Liver (tissue), 9 donors: Measurements from ENCODE around the gene CECR2. TPM values are rescaled to one million over a fixed set of nuclear protein-coding genes. Genes with fewer than 3 reads are reported as not detected.
A peak's percentile ranks its signal among the peaks of the same experiment; 100 is the strongest.

Source experiments
- DNase-seq: peaks from one replicate; pipeline ENCODE4 v3.0.0-alpha.2; 2017; ENCODE audit warnings: low spot score
- H3K27ac ChIP-seq, 2 donors: one replicate each; pipeline ENCODE4 v1.7.0; 2013; ENCODE audit warnings: inconsistent platforms in 2 of 2, low read length in 2 of 2, control low read depth in 1 of 2, low read depth in 1 of 2, mild to moderate bottlenecking in 1 of 2
- H3K27me3 ChIP-seq, 4 donors: one replicate each; pipeline versions ENCODE4 v1.6.1 to v1.7.0; 2013; ENCODE audit warnings: low read length in 3 of 4, inconsistent platforms in 1 of 4, mild to moderate bottlenecking in 1 of 4, moderate library complexity in 1 of 4; ENCODE audit not compliant: control insufficient read depth in 4 of 4, insufficient read depth in 4 of 4
- H3K36me3 ChIP-seq, 4 donors: one replicate each; pipeline versions ENCODE4 v1.6.1 to v1.7.0; 2013; ENCODE audit warnings: low read length in 3 of 4, mild to moderate bottlenecking in 3 of 4, low read depth in 1 of 4, moderate library complexity in 1 of 4; ENCODE audit not compliant: control insufficient read depth in 4 of 4, insufficient read depth in 3 of 4
- H3K4me1 ChIP-seq, 4 donors: one replicate each; pipeline versions ENCODE4 v1.6.1 to v1.7.0; 2013; ENCODE audit warnings: low read length in 3 of 4, mild to moderate bottlenecking in 3 of 4, moderate library complexity in 1 of 4; ENCODE audit not compliant: control insufficient read depth in 4 of 4, insufficient read depth in 4 of 4
- H3K4me3 ChIP-seq, 3 donors: one replicate each; pipeline versions ENCODE4 v1.6.1 to v1.7.0; 2013; ENCODE audit warnings: low read length in 3 of 3, control low read depth in 1 of 3, low read depth in 1 of 3, mild to moderate bottlenecking in 1 of 3
- H3K9ac ChIP-seq, 2 donors: one replicate each; pipeline ENCODE4 v1.7.0; 2013; ENCODE audit warnings: low read length in 2 of 2, mild to moderate bottlenecking in 2 of 2, moderate library complexity in 2 of 2, control low read depth in 1 of 2, low read depth in 1 of 2
- H3K9me3 ChIP-seq, 4 donors: one replicate each; pipeline versions ENCODE4 v1.6.1 to v1.7.0; 2013; ENCODE audit warnings: low read length in 3 of 4; ENCODE audit not compliant: control insufficient read depth in 4 of 4
- ATF3 ChIP-seq: IDR thresholded peaks from 2 replicates; pipeline ENCODE4 v1.6.1; 2016; ENCODE audit warnings: antibody characterized with exemption
- CTCF ChIP-seq: fragments of 150-350 bp; IDR thresholded peaks from 2 replicates; pipeline ENCODE4 v1.5.1; 2017; ENCODE audit warnings: improper control_type of control experiment, low read depth, low read length; ENCODE audit not compliant: missing input control
- EGR1 ChIP-seq, 2 donors: IDR thresholded peaks; 2 replicates each; pipeline ENCODE4 v1.6.1; 2016 to 2018; ENCODE audit warnings: antibody characterized with exemption in 2 of 2, low read depth in 2 of 2
- FOXA1 ChIP-seq: IDR thresholded peaks from 2 replicates; pipeline ENCODE4 v1.6.1; 2016; ENCODE audit warnings: antibody characterized with exemption
- FOXA2 ChIP-seq: IDR thresholded peaks from 2 replicates; pipeline ENCODE4 v1.6.1; 2016; ENCODE audit warnings: antibody characterized with exemption
- GABPA ChIP-seq, 2 donors: IDR thresholded peaks in 1 of 2; conservative IDR thresholded peaks in 1 of 2; 2 replicates each; pipeline ENCODE4 v1.6.1; 2016; ENCODE audit warnings: antibody characterized with exemption in 2 of 2, mild to moderate bottlenecking in 1 of 2, moderate library complexity in 1 of 2
- HNF4A ChIP-seq, 2 donors: conservative IDR thresholded peaks; 2 replicates each; pipeline ENCODE4 v1.6.1; 2016; ENCODE audit warnings: antibody characterized with exemption in 2 of 2, mild to moderate bottlenecking in 2 of 2
- HNF4G ChIP-seq: IDR thresholded peaks from 2 replicates; pipeline ENCODE4 v1.6.1; 2016; ENCODE audit warnings: antibody characterized with exemption
- JUND ChIP-seq, 2 donors: IDR thresholded peaks; 2 replicates each; pipeline ENCODE4 v1.6.1; 2016; ENCODE audit warnings: antibody characterized with exemption in 2 of 2
- MAX ChIP-seq: IDR thresholded peaks from 2 replicates; pipeline ENCODE4 v1.6.1; 2016; ENCODE audit warnings: antibody characterized with exemption
- NR2F2 ChIP-seq: IDR thresholded peaks from 2 replicates; pipeline ENCODE4 v1.6.1; 2016; ENCODE audit warnings: antibody characterized with exemption
- RAD21 ChIP-seq, 2 donors: IDR thresholded peaks; 2 replicates each; pipeline ENCODE4 v1.6.1; 2016; ENCODE audit warnings: antibody characterized with exemption in 2 of 2, mild to moderate bottlenecking in 2 of 2
- REST ChIP-seq: IDR thresholded peaks from 2 replicates; pipeline ENCODE4 v1.6.1; 2016; ENCODE audit warnings: antibody characterized with exemption, mild to moderate bottlenecking
- RXRA ChIP-seq, 2 donors: IDR thresholded peaks; 2 replicates each; pipeline ENCODE4 v1.6.1; 2017 to 2018; ENCODE audit warnings: antibody characterized with exemption in 2 of 2, mild to moderate bottlenecking in 1 of 2
- SP1 ChIP-seq: IDR thresholded peaks from 2 replicates; pipeline ENCODE4 v1.6.1; 2018; ENCODE audit warnings: antibody characterized with exemption, mild to moderate bottlenecking
- TAF1 ChIP-seq: conservative IDR thresholded peaks from 2 replicates; pipeline ENCODE4 v1.6.1; 2016; ENCODE audit warnings: antibody characterized with exemption, mild to moderate bottlenecking
- YY1 ChIP-seq: IDR thresholded peaks from 2 replicates; pipeline ENCODE4 v1.6.1; 2016; ENCODE audit warnings: antibody characterized with exemption, mild to moderate bottlenecking
- ZBTB33 ChIP-seq: IDR thresholded peaks from 2 replicates; pipeline ENCODE4 v1.6.1; 2016; ENCODE audit warnings: antibody characterized with exemption
- WGBS: extraction: QIAGEN DNeasy Blood & Tissue Kit; methylation state at CpG from one replicate; pipeline ENCODE4 v1.1.7; 2013; 5-methylcytosine and 5-hydroxymethylcytosine counted together
- polyA plus RNA-seq, 2 donors: library from polyadenylated mRNA; stranded (reverse) in 1 of 2; unstranded in 1 of 2; fragments of 200-250 nt in 1 of 2; fragments of >200 nt in 1 of 2; fragmentation: Nextera tagmentation in 1 of 2; extraction: Ambion mirVana in 1 of 2; gene quantifications; one replicate each; pipeline versions ENCODE4 v1.2.1 to v1.2.3, GENCODE V29; 2013 to 2015
- total RNA-seq, 2 donors: library from RNA; depleted of rRNA; stranded (reverse); fragments of >200 nt; gene quantifications; one replicate each; pipeline ENCODE4 v1.2.3, GENCODE V29; 2014
- donor health status: healthy.
- donor health status: healthy.
- donor health status: healthy.
- donor health status: healthy.
- donor health status: healthy.

CECR2 gene
- total and polyA plus RNA-seq, 4 donors, result 1.8 to 9.7 (median 2.1) TPM

- no peak overlapping the region for H3K27ac ChIP-seq
- no peaks in the 10 kb centered on the region for H3K9me3 ChIP-seq
- H3K4me3 ChIP-seq, result no peak overlapping the region
- H3K27me3 ChIP-seq, result no peaks in the 10 kb centered on the region
- H3K4me1 ChIP-seq, result peaks cover 0 to 14% (median 5%) of the 10 kb centered on the region in 4 donors
- WGBS, result 64% methylated on average over 4 of the region's 4 CpGs
- TF ChIP-seq ATF3 (peak; percentile 31), CTCF (no peak), SP1 (peak; percentile 74), YY1 (peak; percentile 55), HNF4A (conservative IDR thresholded peaks at IDR 0.05) (peak; percentile 82 to 86), FOXA1 (no peak), RAD21 (IDR thresholded peaks at IDR 0.05) (peak; percentile 38 to 60), GABPA (IDR thresholded peaks at IDR 0.05 in 1 of 2, conservative IDR thresholded peaks at IDR 0.05 in 1 of 2) (peak in 1 of 2 donors; percentile 12), NR2F2 (peak; percentile 67), TAF1 (no peak), ZBTB33 (peak; percentile 45), EGR1 (IDR thresholded peaks at IDR 0.05; ENCODE audit: low read depth in 2 of 2) (peak in 1 of 2 donors; percentile 36), RXRA (IDR thresholded peaks at IDR 0.05) (peak; percentile 98), MAX (peak; percentile 51), JUND (IDR thresholded peaks at IDR 0.05) (peak in 1 of 2 donors; percentile 60), HNF4G (peak; percentile 43), REST (peak; percentile 56), FOXA2 (peak; percentile 29)
- DNase-seq, result no peak
- no peak overlapping the region for H3K9ac ChIP-seq
- no peaks in the 10 kb centered on the region for H3K36me3 ChIP-seq
These were observed 16.5 kb upstream of the CECR2 start for GRCh38 chr22:17352798-17353197.
